Pancreas (tissue), 10 donors: Measurements from ENCODE around the gene SMTNL2. TPM values are rescaled to one million over a fixed set of nuclear protein-coding genes. Genes with fewer than 3 reads are reported as not detected.

Experiments
- ATAC-seq, 4 donors: fragments of 200-7000 bp; cut with Tn5 transposase; one replicate each; pipeline versions ENCODE4 v1.8.0 to v1.9.1; 2020; ENCODE audit warnings: mild to moderate bottlenecking in 4 of 4, moderate library complexity in 4 of 4
- DNase-seq, 6 donors: peaks; one replicate each; pipeline ENCODE4 v3.0.0-alpha.2; 2020
- FAIRE-seq: peaks from 2 replicates; lab custom pipeline; 2012; peaks lifted over from hg19 to GRCh38; lab: Jason Lieb, UNC
- H3K27ac ChIP-seq, 4 donors: fragments of 200-600 bp; sonication (generic); 1 replicate in 3 of 4; 2 replicates in 1 of 4; pipeline versions ENCODE4 v1.5.0 to v1.8.0; 2020
- H3K27me3 ChIP-seq, 4 donors: fragments of 200-600 bp; one replicate each; pipeline ENCODE4 v1.8.0; 2021
- H3K36me3 ChIP-seq, 3 donors: fragments of 200-600 bp; sonication (generic) in 1 of 3; one replicate each; pipeline versions ENCODE4 v1.5.0 to v1.8.0; 2020 to 2021
- H3K4me1 ChIP-seq, 3 donors: fragments of 200-600 bp; one replicate each; pipeline ENCODE4 v1.8.0; 2021
- H3K4me3 ChIP-seq, 4 donors: fragments of 200-600 bp; sonication (generic) in 2 of 4; one replicate each; pipeline versions ENCODE4 v1.5.0 to v1.8.0; 2020 to 2021
- H3K9me3 ChIP-seq, 4 donors: fragments of 200-600 bp; one replicate each; pipeline ENCODE4 v1.8.0; 2021
- CTCF ChIP-seq, 4 donors: fragments of 200-600 bp; sonication (generic) in 3 of 4; IDR thresholded peaks; one replicate each; pipeline versions ENCODE4 v1.5.0 to v1.8.0; 2021; ENCODE audit warnings: antibody characterized with exemption in 4 of 4
- WGBS, 2 donors: extraction: QIAGEN DNeasy Blood & Tissue Kit; methylation state at CpG; one replicate each; pipeline ENCODE4 v1.1.7; 2013; 5-methylcytosine and 5-hydroxymethylcytosine counted together
- intact Hi-C, 3 donors: fragments of 100-400 bp; cut with DNase I; formaldehyde crosslinking; loops; one replicate each; pipeline versions ENCODE4 v1.11.1 to v1.14.2; 2022
- polyA plus RNA-seq, 2 donors: library from polyadenylated mRNA; stranded (reverse); fragments of 200-250 nt; gene quantifications; one replicate each; pipeline ENCODE4 v1.2.3, GENCODE V29; 2013
- total RNA-seq, 6 donors: library from RNA; stranded (reverse); fragmentation: NEBNext Ultra II Directional in 4 of 6; extraction: Animal tissue kit (Norgen Biotek cat#: 25700) in 4 of 6; gene quantifications; one replicate each; pipeline versions ENCODE4 v1.2.1 to v1.2.4, GENCODE V29; 2021 to 2023
- donor health status: healthy with polysubstance abuse.
- donor health status: DM: no; HTN: no; CAD: no; lungs with moderate emphysema.
- donor health status: DM: no; HTN: no; CAD: no.
- donor health status: control.
- donor health status: control.
- donor health status: Bipolar disorder and iron deficiency.
- donor health status: DM: yes; HTN: yes; CAD: no.
- donor health status: DM: no; HTN: no; CAD: no.
- donor health status: DM: no; HTN: no; CAD: no.
- donor health status: DM: yes; HTN: yes; CAD: no.

The SMTNL2 gene
- total and polyA plus RNA-seq, 8 donors = 0.09 to 0.59 (median 0.26) TPM; not detected in 2

- Histone ChIP-seq H3K36me3 (no peaks in the 10 kb centered on the region), H3K27ac (no peak within 1 kb of the TSS), H3K27me3 (peaks cover 0 to 17% (median 0%) of the 10 kb centered on the region in 4 donors), H3K4me3 (no peak within 1 kb of the TSS), H3K9me3 (no peaks in the 10 kb centered on the region), H3K4me1 (no peaks in the 10 kb centered on the region)
- intact Hi-C loops = no loop called here
- ATAC-seq = no peak
- WGBS, 2 donors = 7 to 9% methylated on average over 57 of the region's 58 CpGs
- peak in 1 of 6 donors; percentile 63 for DNase-seq
- TF ChIP-seq CTCF (IDR thresholded peaks at IDR 0.05) = no peak
- no peak for FAIRE-seq
Measured at GRCh38 chr17:4641297-4642195, 57.2 kb downstream of the SMTNL2 start, which contains the start of gene ALOX15. Gene ALOX15, minus strand, starts transcription at chr17:4641678. Its CDS starts 27 bp downstream, at chr17:4641651.

DNA sequence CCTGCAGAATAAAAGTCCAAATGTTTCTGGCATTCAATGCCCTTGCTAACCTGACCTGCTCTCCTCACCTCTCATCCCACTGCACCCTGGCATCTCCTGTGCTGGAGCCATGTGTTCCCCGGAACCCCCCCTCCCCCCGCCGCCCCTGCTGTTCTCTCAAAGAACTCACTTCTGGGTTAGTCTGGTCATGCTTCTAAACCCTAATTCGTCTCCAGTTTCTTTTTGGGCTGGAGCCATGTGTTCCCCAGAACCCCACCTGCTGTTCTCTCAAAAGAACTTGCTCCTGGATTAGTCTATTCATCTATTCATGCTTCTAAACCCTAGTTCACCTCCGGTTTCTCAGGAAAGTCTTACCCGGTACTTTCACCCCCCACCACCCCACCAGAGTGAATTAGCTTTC is 58.0 kb downstream of the SMTNL2 start:
- FAIRE-seq (no peak), DNase-seq (no peak)
- intact Hi-C loops = no loop called here

GRCh38 chr17:4643676-4644075 is 59.3 kb downstream of the SMTNL2 start:
- TF ChIP-seq CTCF (IDR thresholded peaks at IDR 0.05) = no peak
- Histone ChIP-seq H3K4me1 (no peaks in the 10 kb centered on the region), H3K4me3 (no peak overlapping the region), H3K27ac (no peak overlapping the region), H3K9me3 (no peaks in the 10 kb centered on the region), H3K36me3 (no peaks in the 10 kb centered on the region), H3K27me3 (peaks cover 0 to 15% (median 0%) of the 10 kb centered on the region in 4 donors)
- intact Hi-C loops = no loop called here
- DNase-seq (no peak), FAIRE-seq (no peak), ATAC-seq (no peak)
- 25 to 36% methylated on average over 4 of the region's 4 CpGs for WGBS, 2 donors

More for the DNA sequence above, 58.0 kb downstream of the SMTNL2 start:
- WGBS, 2 donors = 18% methylated on average over 6 of the region's 6 CpGs
- no peak for ATAC-seq
- Histone ChIP-seq H3K27ac (no peak overlapping the region), H3K9me3 (no peaks in the 10 kb centered on the region), H3K27me3 (peaks cover 0 to 17% (median 0%) of the 10 kb centered on the region in 4 donors), H3K4me3 (no peak overlapping the region), H3K4me1 (no peaks in the 10 kb centered on the region), H3K36me3 (no peaks in the 10 kb centered on the region)
- TF ChIP-seq CTCF (IDR thresholded peaks at IDR 0.05) = no peak

- WGBS, 2 donors = 62 to 74% methylated on average over 5 of the region's 5 CpGs
- Histone ChIP-seq H3K4me1 (no peaks in the 10 kb centered on the region), H3K27me3 (peaks cover 0 to 14% (median 0%) of the 10 kb centered on the region in 4 donors), H3K4me3 (no peak overlapping the region), H3K9me3 (no peaks in the 10 kb centered on the region), H3K27ac (no peak overlapping the region), H3K36me3 (no peaks in the 10 kb centered on the region)
- ATAC-seq (peak in 1 of 4 donors; percentile 35), FAIRE-seq (no peak), DNase-seq (no peak)
- intact Hi-C loops = no loop called here
- TF ChIP-seq CTCF (IDR thresholded peaks at IDR 0.05) = no peak
Measured at GRCh38 chr17:4645642-4646041, 61.3 kb downstream of the SMTNL2 start.

DNA sequence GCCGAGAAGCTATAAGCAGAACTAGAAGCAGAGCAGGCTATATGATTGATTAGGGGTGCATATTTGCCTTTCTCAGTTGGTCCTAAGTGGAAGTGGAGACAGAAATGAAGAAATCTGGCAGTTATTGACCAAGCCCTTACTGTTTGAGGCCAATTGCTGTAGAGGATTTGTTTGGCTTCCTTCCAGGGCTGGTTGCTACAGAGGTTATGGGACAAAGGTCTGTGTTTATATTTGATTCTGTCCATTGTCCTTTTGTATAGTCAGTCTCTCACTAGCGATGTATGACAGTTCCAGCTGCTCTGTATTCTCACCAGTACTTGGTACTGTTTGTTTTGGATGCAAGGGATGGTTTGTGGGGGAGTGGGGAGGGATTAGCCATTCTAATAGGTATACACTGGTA is 64.4 kb downstream of the SMTNL2 start:
- H3K9me3 ChIP-seq = no peaks in the 10 kb centered on the region
- no peak for TF ChIP-seq CTCF (IDR thresholded peaks at IDR 0.05)
- H3K27me3 ChIP-seq = peaks cover 0 to 4% (median 0%) of the 10 kb centered on the region in 4 donors
- H3K36me3 ChIP-seq = no peaks in the 10 kb centered on the region
- DNase-seq (no peak), FAIRE-seq (no peak), ATAC-seq (no peak)
- intact Hi-C loops = no loop called here
- H3K4me1 ChIP-seq = no peaks in the 10 kb centered on the region
- WGBS, 2 donors = 17 to 19% methylated on average over 2 of the region's 2 CpGs
- no peak overlapping the region for H3K4me3 ChIP-seq
- no peak overlapping the region for H3K27ac ChIP-seq
